Measurements from ENCODE around the gene KIAA1549. TPM values are rescaled to one million over a fixed set of nuclear protein-coding genes. Genes with fewer than 3 reads are reported as not detected.

KIAA1549 gene
- total and polyA plus RNA-seq, 2 of the 4 experiments (the other 2 are of a cell fraction), result 1.3 to 3.3 TPM

GRCh38 chr7:138987686-138988085 lies 6.5 kb upstream of the KIAA1549 start:
- H3K4me2 ChIP-seq (ENCODE audit: low read depth, low read length), result no peak overlapping the region
- H2BK5ac ChIP-seq (ENCODE audit: low read depth, low read length, poor library complexity, severe bottlenecking), result no peak overlapping the region
- H2BK15ac ChIP-seq (ENCODE audit: low read depth, low read length), result no peak overlapping the region
- dilution Hi-C loops (cut with HindIII; ENCODE audit: low sequenced_read_pairs, unreplicated experiment) (no loop called here), in situ Hi-C loops (cut with MboI; ENCODE audit: low sequenced_read_pairs) (no loop called here), intact Hi-C loops (cut with micrococcal nuclease) (no loop called here)
- H3K18ac ChIP-seq (ENCODE audit: low read depth, low read length), result no peak overlapping the region
- H4K91ac ChIP-seq (ENCODE audit: insufficient read depth, low read depth, low read length), result no peak overlapping the region
- no peaks in the 10 kb centered on the region for H3K9me1 ChIP-seq (ENCODE audit: insufficient read depth, low read length)
- H3K4me3 ChIP-seq (ENCODE audit: insufficient read depth, low read depth, low read length), result no peak overlapping the region
- H3K56ac ChIP-seq (ENCODE audit: extremely low read depth, insufficient read depth, low read length), result no peak overlapping the region
- H3K9ac ChIP-seq (ENCODE audit: low read depth, low read length), result no peak overlapping the region
- H3K14ac ChIP-seq (replicated peaks; ENCODE audit: low read depth, low read length), result no peak overlapping the region
- H3K79me1 ChIP-seq (ENCODE audit: low read depth in 1 of 2, low read length in 2 of 2), result no peaks in the 10 kb centered on the region
- no peak overlapping the region for H4K8ac ChIP-seq (ENCODE audit: low read depth in 2 of 2, low read length in 2 of 2)
- CTCF ChIA-PET, result no interaction called here
- no peaks in the 10 kb centered on the region for H3K36me3 ChIP-seq (ENCODE audit: control insufficient read depth, insufficient read depth, low read length)
- no peak for TF ChIP-seq BHLHE40 (IDR thresholded peaks at IDR 0.05; ENCODE audit: low read depth, low read length)
- no peak for TF ChIP-seq RAD21 (IDR thresholded peaks at IDR 0.05; ENCODE audit: low read length)
- TF ChIP-seq CEBPB (IDR thresholded peaks at IDR 0.05; ENCODE audit: low read depth, low read length), result no peak
- TF ChIP-seq RFX5 (IDR thresholded peaks at IDR 0.05; ENCODE audit: low read depth, low read length), result no peak
- TF ChIP-seq SMC3 (IDR thresholded peaks at IDR 0.05; ENCODE audit: low read depth, low read length), result no peak
- TF ChIP-seq MAZ (IDR thresholded peaks at IDR 0.05; ENCODE audit: borderline replicate concordance, low read depth, low read length), result no peak
- no peak for TF ChIP-seq MAFK (IDR thresholded peaks at IDR 0.05; ENCODE audit: low read depth, low read length)
- TF ChIP-seq POLR2A (IDR thresholded peaks at IDR 0.05; ENCODE audit: low read depth, low read length), result no peak
- no peak for TF ChIP-seq MXI1 (IDR thresholded peaks at IDR 0.05; ENCODE audit: borderline replicate concordance, low read depth, low read length)
- no peak for TF ChIP-seq CTCF (conservative IDR thresholded peaks at IDR 0.05; ENCODE audit: low read depth, low read length)
- no peak for TF ChIP-seq ELK1 (IDR thresholded peaks at IDR 0.05; ENCODE audit: borderline replicate concordance, low read depth, low read length)
- no peak for TF ChIP-seq RCOR1 (IDR thresholded peaks at IDR 0.05; ENCODE audit: insufficient replicate concordance, low read length)
- no peak for TF ChIP-seq FOS (IDR thresholded peaks at IDR 0.05; ENCODE audit: low read depth, low read length)
- WGBS, 2 experiments (ENCODE audit: extremely low coverage in 2 of 2, insufficient read length in 1 of 2), result no CpG with 5 or more reads among the region's 1 CpG
- no peak for DNase-seq
- peaks cover 2% of the 10 kb centered on the region; the same call in 1 of the 2 replicates for H3K27me3 ChIP-seq (ENCODE audit: control insufficient read depth, insufficient read depth, low read length)
- H2BK20ac ChIP-seq (ENCODE audit: low read depth, low read length), result no peak overlapping the region
- no peaks in the 10 kb centered on the region for H4K20me1 ChIP-seq (ENCODE audit: insufficient read depth, low read length)
- H4K5ac ChIP-seq (ENCODE audit: low read depth, low read length), result no peak overlapping the region
- no TSS peak for BruUV-seq (replicated peaks)
- ATAC-seq (ENCODE audit: low read depth), result no peak
- POLR2A ChIA-PET (ENCODE audit: unreplicated experiment), result no interaction called here
- no peak overlapping the region for H2AFZ ChIP-seq (replicated peaks; ENCODE audit: low read length, poor library complexity)
- H2AK5ac ChIP-seq (ENCODE audit: low read depth, low read length), result no peak overlapping the region
- peaks cover 3% of the 10 kb centered on the region; the same call in 1 of the 2 replicates for H3K4me1 ChIP-seq (ENCODE audit: control insufficient read depth, insufficient read depth, low read length)
- H3K9me3 ChIP-seq (ENCODE audit: control insufficient read depth, insufficient read depth, low read length), result peaks cover 4% of the 10 kb centered on the region; the same call in 1 of the 2 replicates
- no peak overlapping the region for H3K27ac ChIP-seq (ENCODE audit: insufficient read depth, low read length)
- H3K23ac ChIP-seq (ENCODE audit: low read depth, low read length), result no peak overlapping the region
- no peak overlapping the region for H2BK120ac ChIP-seq (ENCODE audit: low read depth, low read length)
- no peak overlapping the region for H3K4ac ChIP-seq (ENCODE audit: low read depth, low read length)
- no peak overlapping the region for H2AK9ac ChIP-seq (replicated peaks; ENCODE audit: low read depth, low read length, poor library complexity)
